Myocyte (in vitro differentiated cells): ENCODE data around the gene FOXK1. TPM values are rescaled to one million over a fixed set of nuclear protein-coding genes. Genes with fewer than 3 reads are reported as not detected.

ENCODE experiments used
- DNase-seq: peaks from one replicate; pipeline ENCODE4 v3.0.0-alpha.2; 2012; ENCODE audit warnings: low read depth
- total RNA-seq: library from RNA; depleted of rRNA; stranded (reverse); fragments of >200 nt; gene quantifications from 2 replicates; pipeline ENCODE4 v1.2.3, GENCODE V29; 2014

Gene FOXK1
- total RNA-seq, 1 donor from 2014 or later: 25.2 TPM

- DNase-seq: no peak
Measured at GRCh38 chr7:4720225-4720624, 38.1 kb downstream of the FOXK1 start.

GRCh38 chr7:4722308-4722707, 40.2 kb downstream of the FOXK1 start:
- DNase-seq: no peak

- no peak for DNase-seq
Measured at GRCh38 chr7:4722960-4723630, 41.0 kb downstream of the FOXK1 start.

GRCh38 chr7:4724648-4725013, 42.5 kb downstream of the FOXK1 start:
- peak; percentile 47 for DNase-seq

- peak; percentile 91 for DNase-seq
Measured at GRCh38 chr7:4725014-4725849, 43.1 kb downstream of the FOXK1 start.

GRCh38 chr7:4725850-4726450, 43.9 kb downstream of the FOXK1 start:
- no peak for DNase-seq

GRCh38 chr7:4726566-4726965, 44.5 kb downstream of the FOXK1 start:
- DNase-seq: no peak

GRCh38 chr7:4727914-4728705, 46.0 kb downstream of the FOXK1 start:
- no peak for DNase-seq

- DNase-seq: no peak
Measured at GRCh38 chr7:4729266-4729665, 47.2 kb downstream of the FOXK1 start.

- DNase-seq: no peak
Measured at GRCh38 chr7:4730276-4730675, 48.2 kb downstream of the FOXK1 start.

- DNase-seq: no peak
Measured at GRCh38 chr7:4730971-4731370, 48.9 kb downstream of the FOXK1 start.

- no peak for DNase-seq
Measured at GRCh38 chr7:4731803-4732202, 49.7 kb downstream of the FOXK1 start.

GRCh38 chr7:4733936-4734528, 51.9 kb downstream of the FOXK1 start:
- peak; percentile 75 for DNase-seq

GRCh38 chr7:4734587-4735345, 52.7 kb downstream of the FOXK1 start:
- DNase-seq: peak; percentile 98

GRCh38 chr7:4737300-4737699, 55.2 kb downstream of the FOXK1 start:
- DNase-seq: no peak

GRCh38 chr7:4738711-4739527, 56.8 kb downstream of the FOXK1 start:
- DNase-seq: peak; percentile 86

GRCh38 chr7:4739528-4739992, 57.5 kb downstream of the FOXK1 start:
- peak; percentile 86 for DNase-seq

GRCh38 chr7:4740796-4741195, 58.7 kb downstream of the FOXK1 start:
- no peak for DNase-seq

- DNase-seq: no peak
Measured at GRCh38 chr7:4742051-4742573, 60.0 kb downstream of the FOXK1 start.
